SK-N-SH treated with all-trans-retinoic acid at 6 μM for 48 hours (cell line): ENCODE data around the gene DNM2.

Experiments
- ATAC-seq: fragments of 200-7000 bp; cut with Tn5 transposase; 3 replicates; pipeline ENCODE4 v1.9.1; 2020; ENCODE audit warnings: mild to moderate bottlenecking, moderate library complexity
- ARNTL ChIP-seq: fragments of 450-650 bp; formaldehyde crosslinking; IDR thresholded peaks from 2 replicates; pipeline ENCODE4 v1.5.0; 2020; ENCODE audit warnings: low read depth, mild to moderate bottlenecking, moderate library complexity, borderline replicate concordance
- BACH2 ChIP-seq: fragments of 250-450 bp; sonication (Bioruptor Pico); IDR thresholded peaks from 2 replicates; pipeline ENCODE4 v1.9.0; 2021; ENCODE audit warnings: mild to moderate bottlenecking, borderline replicate concordance
- CSDC2 ChIP-seq: fragments of 250-450 bp; sonication (Bioruptor Pico); IDR thresholded peaks from 2 replicates; pipeline ENCODE4 v1.5.0; 2020; ENCODE audit warnings: mild to moderate bottlenecking, moderate library complexity
- CSRNP3 ChIP-seq: fragments of 250-450 bp; sonication (Bioruptor Pico); IDR thresholded peaks from 2 replicates; pipeline ENCODE4 v1.5.1; 2021; ENCODE audit warnings: mild to moderate bottlenecking, moderate library complexity
- ESRRG ChIP-seq: fragments of 250-450 bp; sonication (Bioruptor Pico); IDR thresholded peaks from 2 replicates; pipeline ENCODE4 v1.6.1; 2021; ENCODE audit warnings: mild to moderate bottlenecking
- GLIS3 ChIP-seq: fragments of 250-450 bp; sonication (Bioruptor Pico); IDR thresholded peaks from 2 replicates; pipeline ENCODE4 v1.5.0; 2020; ENCODE audit warnings: mild to moderate bottlenecking, moderate library complexity
- ISL1 ChIP-seq: fragments of 250-450 bp; sonication (Bioruptor Pico); IDR thresholded peaks from 2 replicates; pipeline ENCODE4 v2.1.2; 2022; ENCODE audit warnings: mild to moderate bottlenecking, moderate library complexity
- OSR1 ChIP-seq: fragments of 250-450 bp; sonication (Bioruptor Pico); IDR thresholded peaks from 2 replicates; pipeline ENCODE4 v1.8.0; 2022; ENCODE audit warnings: moderate library complexity, mild to moderate bottlenecking, inconsistent platforms
- PATZ1 ChIP-seq: fragments of 250-450 bp; sonication (Bioruptor Pico); IDR thresholded peaks from 2 replicates; pipeline ENCODE4 v1.8.0; 2020; ENCODE audit warnings: mild to moderate bottlenecking, moderate library complexity, borderline replicate concordance
- POU6F1 ChIP-seq: fragments of 250-450 bp; sonication (Bioruptor Pico); IDR thresholded peaks from 2 replicates; pipeline ENCODE4 v1.8.0; 2021; ENCODE audit warnings: low read depth, mild to moderate bottlenecking, moderate library complexity, borderline replicate concordance
- PPARA ChIP-seq: fragments of 250-450 bp; sonication (Bioruptor Pico); IDR thresholded peaks from 2 replicates; pipeline ENCODE4 v1.5.0; 2020; ENCODE audit warnings: mild to moderate bottlenecking, borderline replicate concordance
- RARB ChIP-seq: fragments of 250-450 bp; sonication (Bioruptor Pico); IDR thresholded peaks from 2 replicates; pipeline ENCODE4 v1.8.0; 2021; ENCODE audit warnings: mild to moderate bottlenecking, moderate library complexity
- SNAI2 ChIP-seq: fragments of 250-450 bp; sonication (Bioruptor Pico); IDR thresholded peaks from 2 replicates; pipeline ENCODE4 v1.5.0; 2020; ENCODE audit warnings: mild to moderate bottlenecking, moderate library complexity
- TOX ChIP-seq: fragments of 250-450 bp; sonication (Bioruptor Pico); IDR thresholded peaks from 2 replicates; pipeline ENCODE4 v1.8.0; 2021; ENCODE audit warnings: mild to moderate bottlenecking, moderate library complexity, borderline replicate concordance
- TSHZ2 ChIP-seq: fragments of 250-450 bp; sonication (Bioruptor Pico); IDR thresholded peaks from 2 replicates; pipeline ENCODE4 v1.5.0; 2020; ENCODE audit warnings: mild to moderate bottlenecking, moderate library complexity
- ZC3H10 ChIP-seq: fragments of 250-450 bp; sonication (Bioruptor Pico); IDR thresholded peaks from 2 replicates; pipeline ENCODE4 v1.5.1; 2021; ENCODE audit warnings: mild to moderate bottlenecking, moderate library complexity
- ZFP3 ChIP-seq: fragments of 250-450 bp; sonication (Bioruptor Pico); IDR thresholded peaks from 2 replicates; pipeline ENCODE4 v1.5.0; 2020; ENCODE audit warnings: mild to moderate bottlenecking, moderate library complexity
- ZFP30 ChIP-seq: fragments of 450-650 bp; formaldehyde crosslinking; IDR thresholded peaks from 2 replicates; pipeline ENCODE4 v1.5.0; 2022; ENCODE audit warnings: mild to moderate bottlenecking, moderate library complexity
- ZNF70 ChIP-seq: fragments of 450-650 bp; formaldehyde crosslinking; IDR thresholded peaks from 2 replicates; pipeline ENCODE4 v1.5.0; 2020; ENCODE audit warnings: mild to moderate bottlenecking, moderate library complexity
- ZNF8 ChIP-seq: fragments of 450-650 bp; formaldehyde crosslinking; IDR thresholded peaks from 2 replicates; pipeline ENCODE4 v1.5.0; 2020; ENCODE audit warnings: mild to moderate bottlenecking, moderate library complexity

DNM2 gene

GRCh38 chr19:10758978-10759377 is 41.1 kb downstream of the DNM2 start:
- TF ChIP-seq PPARA (CRISPR knock-in tag) (no peak), TOX (CRISPR knock-in tag) (no peak), BACH2 (CRISPR knock-in tag) (no peak), ZC3H10 (CRISPR knock-in tag) (no peak), PATZ1 (no peak), ZNF8 (CRISPR knock-in tag) (no peak), ARNTL (CRISPR knock-in tag) (no peak), ZFP30 (CRISPR knock-in tag) (no peak)
- TF ChIP-seq, all 23 proteins: peak for 0
- no peak for ATAC-seq

GRCh38 chr19:10760273-10760944 is 42.5 kb downstream of the DNM2 start:
- TF ChIP-seq ZFP3 (CRISPR knock-in tag) (no peak), RARB (no peak), PATZ1 (no peak), ESRRG (CRISPR knock-in tag) (no peak), TSHZ2 (CRISPR knock-in tag) (no peak)
- no peak for ATAC-seq

GRCh38 chr19:10761443-10762250 is 43.8 kb downstream of the DNM2 start:
- ATAC-seq: no peak
- TF ChIP-seq ZNF70 (CRISPR knock-in tag) (no peak), CSRNP3 (CRISPR knock-in tag) (no peak), BACH2 (CRISPR knock-in tag) (no peak)

GRCh38 chr19:10762656-10763055 is 44.8 kb downstream of the DNM2 start:
- ATAC-seq: no peak
- TF ChIP-seq CSRNP3 (CRISPR knock-in tag): no peak
- TF ChIP-seq RARB: no peak
- no peak for TF ChIP-seq ISL1 (CRISPR knock-in tag)
- no peak for TF ChIP-seq OSR1 (CRISPR knock-in tag)
- no peak for TF ChIP-seq ZFP3 (CRISPR knock-in tag)
- no peak for TF ChIP-seq CSDC2 (CRISPR knock-in tag)
- no peak for TF ChIP-seq BACH2 (CRISPR knock-in tag)
- TF ChIP-seq ARNTL (CRISPR knock-in tag): no peak
- no peak for TF ChIP-seq ESRRG (CRISPR knock-in tag)
- no peak for TF ChIP-seq ZNF70 (CRISPR knock-in tag)
- TF ChIP-seq PATZ1: no peak
- no peak for TF ChIP-seq GLIS3
- no peak for TF ChIP-seq POU6F1
- TF ChIP-seq TOX (CRISPR knock-in tag): no peak
- TF ChIP-seq SNAI2 (CRISPR knock-in tag): no peak
- no peak for TF ChIP-seq ZC3H10 (CRISPR knock-in tag)
- TF ChIP-seq PPARA (CRISPR knock-in tag): no peak
